Ovary (tissue), 9 donors: ENCODE data around the gene HAND2. TPM values are rescaled to one million over a fixed set of nuclear protein-coding genes. Genes with fewer than 3 reads are reported as not detected.
A peak's percentile ranks its signal among the peaks of the same experiment; 100 is the strongest.

Source experiments
- DNase-seq, 5 donors: peaks; one replicate each; pipeline ENCODE4 v3.0.0-alpha.2; 2019 to 2020
- H3K27ac ChIP-seq, 2 donors: fragments of 200-600 bp; one replicate each; pipeline versions ENCODE4 v1.5.1 to v1.8.0; 2019 to 2022
- H3K27me3 ChIP-seq: fragments of 200-600 bp; one replicate; pipeline ENCODE4 v1.8.0; 2022
- H3K36me3 ChIP-seq: fragments of 200-600 bp; sonication (generic); one replicate; pipeline ENCODE4 v1.5.1; 2019
- H3K4me1 ChIP-seq: one replicate; pipeline ENCODE4 v1.8.1; 2013; ENCODE audit warnings: mild to moderate bottlenecking, moderate library complexity; ENCODE audit not compliant: insufficient read depth
- H3K4me3 ChIP-seq: fragments of 200-600 bp; sonication (generic); one replicate; pipeline ENCODE4 v1.5.1; 2017
- H3K9me3 ChIP-seq, 2 donors: fragments of 200-600 bp in 1 of 2; sonication (generic) in 1 of 2; one replicate each; pipeline versions ENCODE4 v1.5.1 to v1.8.1; 2013 to 2019; ENCODE audit warnings: mild to moderate bottlenecking in 1 of 2, moderate library complexity in 1 of 2
- CTCF ChIP-seq, 3 donors: fragments of 450-650 bp in 2 of 3; fragments of 200-600 bp in 1 of 3; IDR thresholded peaks; one replicate each; pipeline versions ENCODE4 v1.5.1 to v1.8.0; 2016 to 2022; ENCODE audit warnings: antibody characterized with exemption in 3 of 3, mild to moderate bottlenecking in 1 of 3
- EP300 ChIP-seq: sonication (generic); formaldehyde crosslinking; IDR thresholded peaks from one replicate; pipeline ENCODE4 v1.6.1; 2017; ENCODE audit warnings: antibody characterized with exemption
- POLR2A ChIP-seq: fragments of 450-650 bp; IDR thresholded peaks from one replicate; pipeline ENCODE4 v1.6.1; 2017; ENCODE audit warnings: antibody characterized with exemption, mild to moderate bottlenecking, moderate library complexity
- WGBS, 3 donors: extraction: QIAGEN DNeasy Blood & Tissue Kit in 1 of 3; methylation state at CpG; one replicate each; pipeline versions ENCODE4 v1.1.5 to v1.1.7; 2013 to 2017; 5-methylcytosine and 5-hydroxymethylcytosine counted together
- intact Hi-C, 4 donors: fragments of 100-400 bp; cut with DNase I; formaldehyde crosslinking; loops; one replicate each; pipeline versions ENCODE4 v1.11.0 to v1.15.1; 2022 to 2023
- polyA plus RNA-seq, 2 donors: library from polyadenylated mRNA; stranded (reverse); fragments of 200-250 nt in 1 of 2; fragments of 350-450 nt in 1 of 2; fragmentation: Illumina TruSeq in 1 of 2; extraction: RNeasy Lipid Tissue Mini Kit (QIAGEN cat#74804) in 1 of 2; gene quantifications; one replicate each; pipeline ENCODE4 v1.2.3, GENCODE V29; 2013 to 2014
- total RNA-seq, 7 donors: library from RNA; depleted of rRNA in 2 of 7; stranded (reverse); fragments of >200 nt in 2 of 7; fragmentation: NEBNext Ultra II Directional in 3 of 7; extraction: Animal tissue kit (Norgen Biotek cat#: 25700) in 3 of 7; gene quantifications; one replicate each; pipeline versions ENCODE4 v1.1.0 to v1.2.4, GENCODE V29; 2016 to 2023
- donor health status: DM: no; HTN: no; CAD: no; lungs with moderate emphysema.
- donor health status: DM: no; HTN: no; CAD: no.
- donor health status: Bipolar disorder and iron deficiency.
- donor health status: DM: yes; HTN: yes; CAD: no.
- donor health status: DM: no; HTN: no; CAD: no.
- donor health status: DM: yes; HTN: yes; CAD: no.

Gene HAND2
- total and polyA plus RNA-seq, 9 donors, result 12.9 to 99.9 (median 39.6) TPM

- Histone ChIP-seq H3K4me3 (no peak overlapping the region), H3K36me3 (no peaks in the 10 kb centered on the region), H3K4me1 (peaks cover 3% of the 10 kb centered on the region), H3K27me3 (no peaks in the 10 kb centered on the region), H3K27ac (no peak overlapping the region), H3K9me3 (no peaks in the 10 kb centered on the region)
- TF ChIP-seq POLR2A (no peak), EP300 (no peak), CTCF (IDR thresholded peaks at IDR 0.05) (no peak)
- intact Hi-C loops, result no loop called here
- no peak for DNase-seq
- 58 to 72% (median 65%) methylated on average over 3 of the region's 3 CpGs for WGBS, 3 donors
These were observed 18.2 kb downstream of the HAND2 start for GRCh38 chr4:173511787-173512361.

DNA sequence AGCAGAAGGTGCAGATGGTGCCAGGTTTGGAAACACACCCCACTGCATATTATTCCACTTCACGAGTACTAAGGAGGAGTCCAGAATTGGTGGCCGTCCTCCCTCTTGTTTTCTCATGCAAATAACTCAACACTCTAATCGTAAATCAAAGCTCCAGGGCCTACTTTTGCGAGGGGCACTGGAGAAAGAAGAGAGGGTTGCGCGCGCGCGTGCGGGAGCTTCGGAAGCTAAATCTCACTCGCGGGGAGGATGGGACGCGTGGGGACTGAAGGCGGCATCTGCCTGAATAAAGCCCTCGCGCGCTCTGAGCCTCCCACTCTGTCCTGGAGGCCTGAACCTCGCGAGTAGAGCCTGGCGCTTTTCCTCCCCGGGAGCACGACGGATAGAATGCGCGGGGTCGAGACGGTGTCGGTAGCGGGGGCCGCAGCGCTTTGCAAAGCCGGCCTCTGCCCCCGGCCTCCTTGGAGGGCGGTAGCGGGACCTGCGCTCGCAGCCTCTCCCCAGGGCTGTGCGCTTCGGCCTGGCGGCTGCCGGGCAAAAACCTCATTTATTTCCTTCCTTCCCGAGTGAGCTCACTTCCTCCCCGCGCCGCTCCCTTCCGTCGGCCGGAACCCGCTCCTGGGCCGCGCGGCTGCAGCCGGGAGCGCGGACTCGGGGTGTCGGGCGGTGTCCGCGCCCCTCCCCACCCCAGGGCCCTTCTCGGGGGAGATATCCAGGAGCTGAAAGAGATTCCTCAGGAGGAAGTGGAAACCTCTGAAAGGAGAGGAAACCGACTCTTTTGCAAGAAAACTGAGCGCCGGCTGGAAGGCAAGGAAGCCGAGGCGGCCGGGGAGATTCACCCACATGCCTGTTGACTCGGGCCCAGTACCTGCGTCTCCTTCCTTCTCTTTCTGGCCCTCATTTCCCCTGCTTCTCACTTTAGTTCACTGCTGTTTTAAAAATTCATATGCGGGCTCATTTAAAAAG, 20.7 kb downstream of the HAND2 start:
- H3K4me1 ChIP-seq, result peaks cover 3% of the 10 kb centered on the region
- H3K4me3 ChIP-seq, result peak overlapping the region; percentile 48
- H3K36me3 ChIP-seq, result no peaks in the 10 kb centered on the region
- DNase-seq, result peak; percentile 65 to 81 (median 72)
- no peaks in the 10 kb centered on the region for H3K27me3 ChIP-seq
- H3K9me3 ChIP-seq, result no peaks in the 10 kb centered on the region
- intact Hi-C loops, result loop anchor here in 2 of 4 donors (5.0 to 10.0 kb wide), 6 partner anchors 235 to 805 kb away; no protein-coding TSS in a partner anchor
- TF ChIP-seq CTCF (IDR thresholded peaks at IDR 0.05) (no peak), POLR2A (no peak), EP300 (no peak)
- 8 to 11% (median 11%) methylated on average over 68 to 72 of the region's 72 CpGs for WGBS, 3 donors
- peak overlapping the region in 1 of 2 donors; percentile 56 for H3K27ac ChIP-seq

GRCh38 chr4:173508386-173509035, 21.5 kb downstream of the HAND2 start:
- Histone ChIP-seq H3K27me3 (no peaks in the 10 kb centered on the region), H3K27ac (no peak overlapping the region), H3K36me3 (no peaks in the 10 kb centered on the region), H3K4me3 (no peak overlapping the region), H3K9me3 (no peaks in the 10 kb centered on the region), H3K4me1 (peaks cover 3% of the 10 kb centered on the region)
- DNase-seq, result no peak
- WGBS, 3 donors, result 78 to 83% (median 79%) methylated on average over 19 to 34 of the region's 34 CpGs
- TF ChIP-seq POLR2A (no peak), CTCF (IDR thresholded peaks at IDR 0.05) (no peak), EP300 (no peak)
- intact Hi-C loops, result loop anchor here in 2 of 4 donors (5.0 to 10.0 kb wide), 6 partner anchors 236 to 806 kb away; no protein-coding TSS in a partner anchor
